MM.1S (cell line): ENCODE measurements around the gene GULP1.

Experiments
- EZH2 ChIP-seq: fragments of 300-600 bp; sonication (generic); optimal IDR thresholded peaks from 2 replicates; pipeline ENCODE3; 2017; ENCODE audit warnings: low read depth, mild to moderate bottlenecking, antibody characterized with exemption, low read length, mixed read lengths
- EZH2phosphoT487 ChIP-seq: fragments of 300-600 bp; sonication (generic); IDR thresholded peaks from 2 replicates; pipeline ENCODE4 v1.6.1; 2018; ENCODE audit warnings: antibody characterized with exemption, low read length
- TF ChIP-seq, protein P1 (sequence below): fragments of 300-600 bp; sonication (generic); IDR thresholded peaks from 2 replicates; pipeline ENCODE4 v1.5.1; 2016; ENCODE audit warnings: antibody characterized with exemption, low read length, mixed read lengths

DNA sequence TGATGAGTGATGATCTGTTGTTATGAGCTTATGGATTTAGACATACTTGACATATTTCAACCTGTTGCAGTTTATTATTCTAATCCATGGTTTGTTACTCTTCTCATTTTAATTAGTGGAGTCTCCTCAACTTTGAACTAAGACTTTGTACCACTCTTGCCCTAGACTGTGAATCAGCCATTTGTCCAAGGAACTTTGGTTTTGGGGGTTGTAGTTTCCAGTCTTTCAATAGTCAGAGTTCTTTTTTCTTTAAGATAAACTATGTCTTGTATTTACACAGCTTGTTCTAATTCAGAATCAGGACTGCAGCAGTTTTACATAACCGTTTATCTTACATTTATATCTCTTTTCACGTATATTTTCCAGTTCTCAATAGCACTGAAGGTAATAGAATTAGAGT is 133.6 kb downstream of the GULP1 start:
- TF ChIP-seq, protein P1, sequence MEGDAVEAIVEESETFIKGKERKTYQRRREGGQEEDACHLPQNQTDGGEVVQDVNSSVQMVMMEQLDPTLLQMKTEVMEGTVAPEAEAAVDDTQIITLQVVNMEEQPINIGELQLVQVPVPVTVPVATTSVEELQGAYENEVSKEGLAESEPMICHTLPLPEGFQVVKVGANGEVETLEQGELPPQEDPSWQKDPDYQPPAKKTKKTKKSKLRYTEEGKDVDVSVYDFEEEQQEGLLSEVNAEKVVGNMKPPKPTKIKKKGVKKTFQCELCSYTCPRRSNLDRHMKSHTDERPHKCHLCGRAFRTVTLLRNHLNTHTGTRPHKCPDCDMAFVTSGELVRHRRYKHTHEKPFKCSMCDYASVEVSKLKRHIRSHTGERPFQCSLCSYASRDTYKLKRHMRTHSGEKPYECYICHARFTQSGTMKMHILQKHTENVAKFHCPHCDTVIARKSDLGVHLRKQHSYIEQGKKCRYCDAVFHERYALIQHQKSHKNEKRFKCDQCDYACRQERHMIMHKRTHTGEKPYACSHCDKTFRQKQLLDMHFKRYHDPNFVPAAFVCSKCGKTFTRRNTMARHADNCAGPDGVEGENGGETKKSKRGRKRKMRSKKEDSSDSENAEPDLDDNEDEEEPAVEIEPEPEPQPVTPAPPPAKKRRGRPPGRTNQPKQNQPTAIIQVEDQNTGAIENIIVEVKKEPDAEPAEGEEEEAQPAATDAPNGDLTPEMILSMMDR = no peak
- TF ChIP-seq EZH2 (no peak), EZH2phosphoT487 (no peak)
